ENCODE results near the gene ARSI.
"Not testable (repeated sequence)": the region's sequence is repeated elsewhere in the genome, so short reads cannot be mapped to it uniquely, and the experiment has no call there.

ARSI gene

DNA sequence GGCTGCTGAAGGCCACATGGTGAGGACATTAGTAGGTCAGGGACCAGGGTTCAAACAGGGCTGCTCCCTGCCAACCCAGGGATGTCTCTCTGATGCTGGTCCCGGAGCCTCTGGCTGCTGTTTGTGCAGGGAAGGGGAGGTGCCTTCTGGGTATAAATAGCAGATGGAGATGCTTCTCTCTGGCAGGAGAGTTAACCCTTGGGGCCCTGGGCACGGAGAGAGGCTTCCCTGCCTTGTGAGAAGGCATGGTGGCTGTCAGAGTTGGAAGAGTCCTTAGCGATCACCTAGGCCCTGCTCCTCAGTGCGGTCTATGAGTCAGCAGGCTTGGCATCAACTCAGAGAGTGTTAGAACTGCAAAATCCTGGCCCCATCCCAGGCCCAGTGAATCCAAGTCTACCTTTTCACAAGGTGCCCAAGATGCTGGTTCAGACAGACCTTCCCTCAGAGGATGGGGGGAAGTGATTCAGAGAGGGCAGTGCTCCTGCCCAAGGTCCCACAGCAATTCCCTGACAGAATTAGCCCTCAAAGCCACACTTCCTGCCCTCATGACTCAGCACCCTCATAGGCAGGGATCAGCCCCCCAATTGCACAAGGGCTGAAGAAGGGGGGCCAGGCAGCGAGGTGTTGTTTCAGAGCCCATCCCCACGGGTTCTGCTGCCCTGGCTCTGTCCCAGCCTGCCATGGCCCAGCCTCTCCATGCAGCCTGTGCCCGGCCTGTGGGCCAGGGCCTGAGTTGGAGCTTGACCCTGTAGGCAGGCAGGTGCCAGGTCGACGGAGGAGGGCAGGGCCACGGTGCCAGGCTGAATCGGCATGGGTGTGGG lies 38.7 kb downstream of the ARSI start:
- DNase-seq: no peak

DNA sequence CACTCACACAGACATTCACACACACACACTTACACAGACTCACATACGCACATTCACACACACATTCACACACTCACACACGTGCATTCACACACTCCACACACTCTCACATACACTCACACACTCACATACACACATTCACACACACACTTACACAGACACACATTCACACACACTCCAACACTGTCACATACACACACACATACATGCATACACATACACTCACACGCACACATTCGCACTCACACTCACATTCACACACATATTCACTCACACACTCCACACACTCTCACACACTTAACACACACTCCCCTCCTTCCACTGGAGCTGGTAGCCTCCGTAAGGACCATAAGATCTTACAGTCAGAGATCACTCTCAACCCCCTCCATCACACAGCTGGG lies 39.3 kb downstream of the ARSI start:
- DNase-seq: no peak

DNA sequence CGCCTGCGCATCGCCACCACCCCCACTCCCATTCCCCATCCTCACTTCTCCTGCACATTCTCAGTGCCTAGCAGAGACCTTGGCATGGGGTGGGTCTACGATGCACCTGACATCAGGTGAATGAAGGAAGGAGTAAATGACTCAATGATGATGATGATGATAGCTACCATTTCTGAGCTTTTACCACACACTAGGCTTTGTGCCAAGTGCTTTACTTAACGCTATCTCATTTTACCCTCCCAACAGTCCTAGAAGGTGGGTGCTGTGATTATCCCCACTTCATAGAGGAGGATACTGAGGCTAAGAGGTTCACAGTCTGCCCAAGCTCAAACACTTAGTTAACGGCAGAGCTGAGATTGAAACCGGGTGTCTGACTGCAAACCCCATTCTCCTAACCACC lies 40.2 kb downstream of the ARSI start:
- DNase-seq: no peak

DNA sequence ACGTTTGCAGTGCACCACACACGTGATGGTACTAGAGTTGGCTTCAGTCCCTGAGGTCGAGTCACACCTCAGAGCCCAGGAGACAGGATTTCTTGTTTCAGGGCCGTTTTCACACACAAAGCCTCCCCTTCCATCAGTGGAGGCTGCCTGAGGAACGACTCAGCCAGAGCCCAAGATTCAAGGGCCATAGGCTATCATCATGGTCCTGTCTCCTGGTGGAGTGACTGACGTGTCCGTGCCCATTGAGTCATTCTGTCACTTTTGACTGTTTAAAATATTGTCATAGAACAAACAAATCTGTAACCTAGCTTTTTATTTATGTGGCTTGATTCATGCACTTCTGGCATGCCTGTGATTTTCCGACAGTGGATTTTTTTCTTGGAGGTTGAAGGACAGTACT lies 41.5 kb downstream of the ARSI start:
- DNase-seq: no peak

DNA sequence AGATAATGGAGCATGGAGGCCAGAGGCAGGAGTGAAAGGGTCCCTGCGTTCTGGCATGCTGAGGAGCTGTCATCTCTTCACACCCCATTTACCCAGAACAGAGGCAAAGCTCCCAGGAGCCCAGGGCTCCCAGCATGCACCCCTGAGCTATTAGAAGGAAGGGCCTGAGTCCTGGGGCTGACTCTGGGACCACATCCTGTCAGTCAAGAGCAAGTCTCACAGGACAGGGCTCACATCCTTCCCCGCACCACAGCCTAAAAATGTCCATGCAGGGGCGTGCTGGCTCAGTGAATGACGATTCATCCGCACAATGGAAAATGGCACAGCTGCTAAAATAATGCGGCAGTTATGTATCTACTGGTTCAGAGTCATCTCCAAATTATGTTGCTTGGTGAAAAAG lies 44.6 kb downstream of the ARSI start:
- no peak for DNase-seq

DNA sequence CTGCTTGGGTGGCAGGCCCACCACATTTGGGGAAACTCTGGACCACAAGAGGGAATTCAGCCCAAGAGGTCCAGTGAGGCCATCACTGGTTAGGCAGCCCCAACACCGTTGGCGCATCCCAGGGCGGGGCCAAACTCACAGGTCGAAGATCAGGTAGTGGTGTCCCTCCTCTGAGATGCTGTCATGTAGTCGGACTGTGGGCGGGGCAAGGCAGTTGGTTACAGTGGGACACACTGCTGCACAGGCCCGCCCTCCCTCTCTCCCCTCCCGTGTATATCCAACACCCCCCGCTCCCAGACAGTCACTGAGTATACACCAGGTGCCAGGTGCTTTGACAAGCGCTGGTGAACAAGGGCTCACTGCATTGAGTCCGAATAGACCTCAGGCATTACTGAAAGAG lies 45.3 kb downstream of the ARSI start:
- DNase-seq: no peak

DNA sequence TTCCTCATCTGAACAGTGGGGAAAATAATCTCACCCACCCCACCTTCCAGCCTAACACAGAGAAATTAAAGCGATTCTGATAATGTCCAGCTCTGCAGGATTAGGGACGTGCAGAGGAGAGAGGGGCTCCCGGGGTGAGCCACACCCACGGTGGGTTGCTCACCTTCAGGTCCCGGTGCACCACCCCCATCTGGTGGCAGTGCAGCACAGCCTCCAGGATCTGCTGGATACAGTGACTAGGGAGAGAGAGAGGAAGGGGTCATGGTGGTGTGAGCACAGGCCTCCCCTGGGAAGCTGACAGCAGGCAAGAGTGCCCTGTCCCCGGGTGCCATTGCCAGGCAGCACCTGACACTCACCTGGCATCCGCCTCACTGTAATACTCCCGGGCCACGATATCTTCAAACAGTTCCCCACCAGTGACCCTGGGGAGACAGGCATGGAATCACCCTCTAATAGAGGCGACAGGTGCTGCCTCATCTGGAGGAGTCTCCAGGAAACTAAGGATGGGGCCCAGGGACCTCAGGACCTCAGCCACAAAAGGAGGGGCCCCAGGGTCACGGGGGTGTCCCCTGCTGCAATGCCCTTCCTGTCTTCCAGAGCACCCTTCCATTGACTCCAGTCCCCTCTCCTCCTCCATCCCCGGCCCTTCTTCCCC lies 46.2 kb downstream of the ARSI start:
- DNase-seq: no peak

DNA sequence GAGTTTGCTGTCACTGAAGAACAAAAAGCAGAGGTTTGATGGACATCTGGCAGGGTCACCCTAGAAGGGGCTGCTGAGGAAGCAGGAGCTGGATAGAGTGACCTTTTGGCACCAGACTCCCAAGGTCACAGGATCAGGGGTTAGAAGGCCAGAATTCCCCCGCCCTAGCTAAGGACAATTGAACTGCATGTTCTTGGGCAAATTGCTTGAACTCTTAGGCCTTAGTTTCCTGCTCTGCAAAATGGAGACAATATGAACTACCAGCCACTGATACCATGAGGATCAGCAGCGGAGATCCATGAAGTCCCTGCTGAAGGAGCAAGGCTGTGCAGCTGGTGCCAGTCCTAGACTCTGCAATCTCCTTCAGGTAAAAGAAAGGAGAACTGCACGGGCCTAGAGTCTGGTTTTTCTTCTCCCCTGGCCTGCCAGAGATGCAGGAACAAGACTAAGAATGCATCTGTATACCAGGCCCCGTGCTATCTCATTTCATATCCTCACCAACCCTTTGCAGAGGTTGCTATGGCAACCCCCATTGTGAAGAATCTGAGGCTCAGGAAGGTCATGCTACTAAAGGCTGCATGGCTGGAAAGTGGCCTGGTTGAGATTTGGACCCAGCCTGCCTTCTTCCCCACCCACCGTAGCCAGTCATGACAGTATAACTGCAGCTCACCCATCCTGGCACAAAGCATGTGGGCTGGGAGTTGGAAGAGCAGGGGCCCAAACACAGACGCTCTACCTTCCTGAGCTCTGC lies 46.9 kb downstream of the ARSI start:
- no peak for DNase-seq

DNA sequence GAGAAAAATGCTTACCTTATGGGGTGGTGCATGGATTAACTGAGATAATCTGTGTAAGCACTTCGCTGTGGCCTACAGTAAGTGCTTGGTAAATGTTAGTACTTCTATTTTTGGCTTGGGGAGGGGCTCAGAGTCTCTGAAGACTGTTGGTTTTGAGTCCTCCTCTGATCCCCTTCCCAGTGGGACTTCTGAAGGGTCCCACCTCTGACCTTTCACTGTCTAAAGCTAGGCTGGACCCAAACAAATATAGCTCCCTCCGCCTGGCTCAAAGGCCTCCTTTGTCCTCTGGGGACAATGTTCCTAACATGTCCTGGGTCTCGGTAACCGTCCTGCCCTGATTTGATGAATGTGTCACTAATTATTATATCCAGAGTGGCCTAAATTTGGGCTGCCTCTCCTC lies 47.9 kb downstream of the ARSI start:
- no peak for DNase-seq

DNA sequence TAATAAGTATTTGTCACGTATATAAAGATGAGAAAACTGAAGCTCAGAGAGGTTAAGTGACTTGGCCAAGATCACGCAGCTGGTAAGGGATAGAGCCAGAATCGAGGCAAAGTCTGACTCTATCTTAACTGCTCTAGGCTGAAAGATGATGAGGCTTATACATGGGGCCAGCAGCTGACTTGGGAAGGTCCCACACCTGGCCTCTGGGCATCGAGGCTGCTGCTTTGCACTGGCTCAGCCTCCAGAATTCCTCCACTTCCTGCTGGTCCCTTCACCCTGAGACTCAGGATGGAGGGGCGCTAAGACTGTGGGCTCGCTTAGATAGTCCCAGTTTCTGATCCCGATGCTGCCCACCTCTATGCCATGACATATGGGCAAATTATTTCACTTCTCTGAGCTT lies 48.3 kb downstream of the ARSI start:
- no peak for DNase-seq

DNA sequence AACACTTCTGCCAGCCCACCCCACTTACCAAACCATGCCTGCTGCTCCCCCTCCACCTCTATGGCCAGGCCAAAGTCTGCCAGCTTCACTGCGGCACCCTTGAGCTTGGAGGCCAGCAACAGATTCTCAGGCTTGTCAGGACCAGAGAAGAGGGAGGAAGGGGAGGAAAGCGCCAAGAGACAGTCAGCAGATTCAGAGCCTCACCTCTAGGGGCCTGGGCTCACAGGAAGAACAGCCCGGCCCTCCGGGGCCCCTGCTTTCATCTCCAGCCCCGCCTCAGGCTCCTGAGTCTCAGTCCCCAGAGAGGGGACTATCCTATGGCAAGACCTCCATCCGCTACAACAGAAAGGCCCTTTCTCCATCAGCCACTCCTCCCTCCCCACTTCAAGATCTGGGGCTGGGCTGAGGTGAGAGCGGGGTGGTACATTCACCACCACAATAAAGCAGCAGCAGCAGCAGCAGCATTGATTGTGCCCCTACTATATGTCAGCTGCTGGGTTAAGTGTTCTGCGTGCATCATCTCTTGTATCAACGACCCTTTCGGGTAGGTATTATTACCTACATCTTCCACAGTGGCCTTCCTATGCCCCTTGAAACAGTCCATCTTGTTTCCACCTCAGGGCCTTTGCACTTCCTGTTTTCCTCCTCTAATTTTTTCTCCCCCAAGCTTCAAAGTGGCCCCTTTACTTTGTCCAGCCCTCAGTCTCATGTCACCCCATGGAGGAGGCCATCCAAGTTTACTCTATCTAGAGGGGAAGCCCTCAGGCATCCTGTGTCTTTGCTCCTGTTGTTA lies 49.1 kb downstream of the ARSI start:
- no peak for DNase-seq

DNA sequence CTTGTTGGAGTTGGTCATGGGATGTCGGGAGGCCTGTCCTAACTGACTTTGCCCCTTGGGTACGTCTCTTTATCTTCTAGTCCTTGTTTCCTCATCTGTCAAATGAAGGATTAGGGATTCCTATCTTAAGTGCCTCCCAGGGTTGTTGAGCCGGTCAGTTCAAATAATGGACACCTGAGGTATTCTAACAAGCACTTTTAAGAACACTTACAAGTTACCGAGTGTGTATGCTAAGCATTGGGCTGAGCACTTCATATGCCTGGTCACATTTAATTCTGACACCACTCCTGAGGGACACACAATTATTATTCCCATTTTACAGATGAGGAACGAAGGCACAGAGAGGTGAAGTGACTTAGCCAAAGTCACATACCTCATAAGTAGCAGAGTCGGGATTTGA lies 50.2 kb downstream of the ARSI start:
- no peak for DNase-seq

DNA sequence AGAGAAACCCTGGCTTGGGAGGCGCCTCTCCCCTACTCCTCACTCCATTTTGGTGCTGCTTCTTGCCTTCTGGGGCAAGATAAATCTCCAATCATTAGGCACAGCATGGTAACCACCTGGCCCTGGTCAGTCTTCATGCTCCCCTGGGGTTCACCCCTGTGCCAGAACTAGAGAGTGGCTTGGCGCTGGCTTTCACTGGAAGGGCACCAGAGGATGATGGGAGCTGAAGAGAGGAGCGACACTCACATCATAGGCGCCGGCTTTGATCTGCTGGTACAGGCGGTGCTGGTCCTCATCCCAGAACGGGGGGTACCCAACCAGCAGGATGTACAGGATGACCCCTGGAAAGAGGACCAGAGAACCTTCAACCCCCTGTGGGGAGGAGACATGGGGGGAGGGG lies 51.2 kb downstream of the ARSI start:
- no peak for DNase-seq

DNA sequence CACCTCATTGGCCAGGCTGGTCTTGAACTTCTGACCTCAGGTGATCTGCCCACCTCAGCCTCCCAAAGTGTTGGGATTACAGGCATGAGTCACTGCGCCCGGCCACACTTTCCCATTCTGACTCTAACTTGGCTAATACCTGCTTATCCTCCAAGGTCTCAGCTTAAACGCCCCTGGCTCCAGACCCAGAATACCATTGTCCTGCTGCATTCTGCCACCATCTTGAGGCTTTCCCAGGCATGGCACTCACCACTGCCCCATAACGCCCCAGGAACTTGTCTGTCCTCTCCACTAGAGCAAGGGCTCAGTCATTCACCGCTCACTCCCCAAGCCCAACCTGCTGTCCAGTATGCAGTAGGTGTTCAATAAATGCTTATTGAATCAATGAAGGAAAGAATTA lies 53.0 kb downstream of the ARSI start:
- no peak for DNase-seq

DNA sequence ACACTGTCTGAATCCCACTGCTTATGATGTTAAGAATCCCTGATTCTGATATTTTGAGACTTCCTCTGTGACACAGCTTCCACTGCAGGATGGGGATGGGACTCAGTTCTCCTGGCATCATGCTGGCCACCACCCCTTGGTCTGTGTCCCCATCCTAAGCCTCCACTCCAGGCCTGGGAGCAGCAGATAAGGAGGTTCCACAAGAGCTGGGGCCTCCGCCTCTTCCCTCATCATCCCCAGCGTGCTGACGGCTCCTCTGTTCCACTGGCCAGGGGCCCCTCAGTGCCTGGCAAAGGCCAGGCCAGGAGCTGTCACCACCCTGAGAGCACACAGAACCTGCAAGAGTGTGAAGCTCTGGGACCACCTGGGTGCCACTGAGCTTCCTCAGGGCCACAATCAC lies 53.8 kb downstream of the ARSI start:
- DNase-seq: no peak

DNA sequence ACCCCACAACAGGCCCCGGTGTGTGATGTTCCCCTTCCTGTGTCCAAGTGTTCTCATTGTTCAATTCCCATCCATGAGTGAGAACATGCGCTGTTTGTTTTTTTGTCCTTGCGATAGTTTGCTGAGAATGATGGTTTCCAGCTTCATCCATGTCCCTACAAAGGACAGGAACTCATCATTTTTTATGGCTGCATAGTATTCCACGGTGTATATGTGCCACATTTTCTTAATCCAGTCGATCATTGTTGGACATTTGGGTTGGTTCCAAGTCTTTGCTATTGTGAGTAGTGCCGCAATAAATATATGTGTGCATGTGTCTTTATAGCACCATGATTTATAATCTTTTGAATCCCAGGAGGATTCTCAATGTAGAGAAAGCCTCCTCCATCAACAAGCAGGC lies 54.2 kb downstream of the ARSI start:
- not testable (repeated sequence) for DNase-seq

DNA sequence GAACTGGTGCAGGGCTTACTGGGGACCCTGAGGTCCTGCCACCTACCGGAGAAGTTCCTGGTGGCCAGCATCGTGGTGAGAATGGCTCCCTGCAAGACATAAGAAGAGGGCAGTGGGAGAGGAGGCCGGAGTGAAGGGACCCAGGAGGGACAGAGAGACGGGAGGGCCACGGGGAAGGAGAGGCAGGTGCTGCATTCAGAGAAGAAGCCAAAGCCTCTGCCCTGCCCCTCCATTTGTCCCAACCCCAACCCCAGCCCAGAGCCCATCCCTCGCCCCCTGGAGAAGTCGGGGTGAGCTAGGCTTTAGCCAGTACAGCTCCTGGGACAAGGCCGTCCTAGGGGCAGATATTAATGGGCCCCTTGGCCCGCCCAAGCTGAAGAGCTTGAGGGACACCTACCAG lies 55.0 kb downstream of the ARSI start:
- DNase-seq: no peak

DNA sequence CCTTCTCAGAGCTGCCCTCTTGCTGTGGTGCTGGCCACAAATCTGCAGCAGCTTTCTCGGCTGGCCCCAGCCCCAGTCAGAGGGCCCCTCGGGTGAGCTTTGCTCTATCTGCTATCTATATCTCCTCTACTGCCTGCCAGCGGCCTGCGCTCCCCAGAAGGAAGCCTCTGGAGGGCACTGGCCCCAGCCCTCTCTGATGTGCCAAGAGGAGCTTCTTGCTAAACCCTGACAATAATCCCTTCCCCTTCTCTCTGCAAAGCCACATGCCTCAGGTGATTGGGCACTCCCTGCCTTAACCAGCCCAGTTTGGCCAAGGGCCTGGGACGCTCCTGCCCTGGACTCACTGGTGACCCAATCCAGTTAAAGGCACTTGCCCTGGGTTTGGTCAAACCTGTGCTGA lies 55.9 kb downstream of the ARSI start:
- no peak for DNase-seq

DNA sequence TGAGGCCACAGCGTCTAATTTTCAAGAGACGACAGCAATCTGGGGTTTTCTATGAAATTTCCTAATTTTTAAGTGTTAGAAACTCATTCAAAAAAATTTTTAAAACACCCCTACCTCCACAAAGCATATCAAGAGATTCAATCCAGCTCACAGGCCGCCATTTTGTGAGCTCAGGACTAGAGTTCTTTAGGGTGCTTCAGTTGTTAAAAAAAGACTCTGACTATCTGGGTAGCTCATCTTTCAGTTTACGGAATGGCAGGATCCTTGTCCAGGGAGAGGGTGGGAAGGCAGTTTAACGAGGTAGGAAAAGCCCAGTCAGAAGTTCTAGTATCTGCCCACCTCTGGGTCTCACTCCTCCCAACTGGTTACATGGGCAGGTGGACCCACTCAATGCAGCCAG lies 56.3 kb downstream of the ARSI start:
- no peak for DNase-seq
